A673 (cell line): ENCODE data around the gene NUP188. TPM values are rescaled to one million over a fixed set of nuclear protein-coding genes. Genes with fewer than 3 reads are reported as not detected.

Source experiments
- BruUV-seq: library from RNA; stranded (reverse); fragments of 400-500 nt; replicated peaks from 2 replicates; lab custom pipeline; 2021; lab: Mats Ljungman, UMichigan
- CTCF ChIA-PET: fragments of 300-600 bp; sonication (Branson Sonifier 250); formaldehyde crosslinking; loops from one replicate; lab custom pipeline; 2022; ENCODE audit warnings: antibody characterized with exemption; lab: Charles Lee
- POLR2A ChIA-PET: fragments of 300-600 bp; sonication (Branson Sonifier 250); formaldehyde crosslinking; loops from one replicate; lab custom pipeline; 2022; ENCODE audit warnings: antibody characterized with exemption; ENCODE audit not compliant: low non-redundant PET; lab: Charles Lee
- DNase-seq: peaks from one replicate; pipeline ENCODE4 v3.0.0-alpha.2; 2015; ENCODE audit warnings: low spot score
- H3K27ac ChIP-seq: fragments of 200-600 bp; sonication (generic); 2 replicates; pipeline ENCODE4 v1.5.1; 2016; ENCODE audit warnings: mixed run types, low read depth, mild to moderate bottlenecking, mixed read lengths, antibody characterized with exemption, low read length; ENCODE audit not compliant: poor library complexity, severe bottlenecking
- H3K27me3 ChIP-seq: fragments of 200-600 bp; sonication (generic); replicated peaks from 2 replicates; pipeline ENCODE4 v1.6.1; 2017; ENCODE audit warnings: mixed run types, low read depth, mild to moderate bottlenecking, mixed read lengths, antibody characterized with exemption, low read length; ENCODE audit not compliant: insufficient read depth, poor library complexity
- H3K36me3 ChIP-seq: fragments of 200-600 bp; sonication (generic); 2 replicates; pipeline ENCODE4 v1.6.1; 2016; ENCODE audit warnings: mixed run types, mild to moderate bottlenecking, mixed read lengths, antibody characterized with exemption, low read length; ENCODE audit not compliant: insufficient read depth, poor library complexity, severe bottlenecking
- H3K4me1 ChIP-seq: fragments of 200-600 bp; sonication (generic); 2 replicates; pipeline ENCODE4 v1.6.1; 2017; ENCODE audit warnings: mixed run types, mild to moderate bottlenecking, mixed read lengths, antibody characterized with exemption, low read length; ENCODE audit not compliant: insufficient read depth, poor library complexity, severe bottlenecking
- H3K4me3 ChIP-seq: fragments of 200-600 bp; sonication (generic); 2 replicates; pipeline ENCODE4 v1.5.1; 2016; ENCODE audit warnings: low read depth, mixed run types, mild to moderate bottlenecking, mixed read lengths, low read length; ENCODE audit not compliant: poor library complexity, severe bottlenecking
- H3K9me3 ChIP-seq: fragments of 200-600 bp; sonication (generic); 2 replicates; pipeline ENCODE4 v1.6.1; 2016; ENCODE audit warnings: mixed run types, low read depth, mild to moderate bottlenecking, mixed read lengths, antibody characterized with exemption, low read length; ENCODE audit not compliant: poor library complexity, severe bottlenecking
- CTCF ChIP-seq: fragments of 300-800, 200-600 bp; sonication (generic); conservative IDR thresholded peaks from 2 replicates; pipeline ENCODE4 v1.5.1; 2017; ENCODE audit warnings: low read depth, mild to moderate bottlenecking, antibody characterized with exemption, low read length, moderate library complexity, mixed read lengths
- EZH2 ChIP-seq: fragments of 200-600 bp; sonication (generic); IDR thresholded peaks from 2 replicates; pipeline ENCODE4 v1.6.1; 2017; ENCODE audit warnings: borderline replicate concordance, low read depth, mild to moderate bottlenecking, mixed read lengths, antibody characterized with exemption, low read length; ENCODE audit not compliant: poor library complexity, severe bottlenecking
- intact Hi-C: fragments of 100-400 bp; cut with micrococcal nuclease; formaldehyde crosslinking; loops from one replicate; pipeline ENCODE4 v1.10.0; 2022; ENCODE audit not compliant: unreplicated experiment
- total RNA-seq: library from RNA; stranded (reverse); gene quantifications from 2 replicates; pipeline ENCODE4 v1.2.3, GENCODE V29; 2021

NUP188 gene
- total RNA-seq, 1 experiment from 2014 or later = 170 TPM

- H3K27me3 ChIP-seq = no peaks in the 10 kb centered on the region
- H3K4me3 ChIP-seq = no peak overlapping the region
- BruUV-seq = no TSS peak
- DNase-seq = no peak
- H3K36me3 ChIP-seq = peaks cover 43% of the 10 kb centered on the region
- H3K4me1 ChIP-seq = no peaks in the 10 kb centered on the region
- ChIA-PET POLR2A (no interaction called here), CTCF (interaction anchor here (0.5 kb wide), 1 partner anchor 33 kb away, joined by 4 read pairs; no protein-coding TSS in a partner anchor)
- no peak overlapping the region for H3K27ac ChIP-seq
- TF ChIP-seq EZH2 (no peak), CTCF (no peak)
- no peaks in the 10 kb centered on the region for H3K9me3 ChIP-seq
- intact Hi-C loops = loop anchor here (5.0 kb wide), 1 partner anchor 604 kb away; no protein-coding TSS in a partner anchor
Measured at GRCh38 chr9:129007766-129008468, 60.4 kb downstream of the NUP188 start.

GRCh38 chr9:129008469-129008965 is 61.0 kb downstream of the NUP188 start:
- H3K27me3 ChIP-seq = no peaks in the 10 kb centered on the region
- no peaks in the 10 kb centered on the region for H3K4me1 ChIP-seq
- no peak overlapping the region for H3K27ac ChIP-seq
- H3K4me3 ChIP-seq = no peak overlapping the region
- intact Hi-C loops = loop anchor here (5.0 kb wide), 1 partner anchor 604 kb away; no protein-coding TSS in a partner anchor
- no TSS peak for BruUV-seq
- peaks cover 37% of the 10 kb centered on the region for H3K36me3 ChIP-seq
- no peaks in the 10 kb centered on the region for H3K9me3 ChIP-seq
- TF ChIP-seq EZH2 (no peak), CTCF (no peak)
- no peak for DNase-seq
- POLR2A ChIA-PET = no interaction called here
- CTCF ChIA-PET = no interaction called here

- intact Hi-C loops = loop anchor here (5.0 kb wide), 1 partner anchor 603 kb away; no protein-coding TSS in a partner anchor
- no peak overlapping the region for H3K27ac ChIP-seq
- TF ChIP-seq CTCF (no peak), EZH2 (no peak)
- no TSS peak for BruUV-seq
- POLR2A ChIA-PET = no interaction called here
- CTCF ChIA-PET = no interaction called here
- H3K27me3 ChIP-seq = no peaks in the 10 kb centered on the region
- no peaks in the 10 kb centered on the region for H3K4me1 ChIP-seq
- no peak for DNase-seq
- peaks cover 40% of the 10 kb centered on the region for H3K36me3 ChIP-seq
- H3K9me3 ChIP-seq = no peaks in the 10 kb centered on the region
- H3K4me3 ChIP-seq = no peak overlapping the region
Measured at GRCh38 chr9:129008986-129009583, 61.6 kb downstream of the NUP188 start.
